GM18517 (cell line): Measurements from ENCODE around the gene WHAMM.

Source experiments
- ATAC-seq: cut with Tn5 transposase; IDR thresholded peaks from one replicate; pipeline ENCODE4 v1.9.1; 2021; ENCODE audit warnings: mild to moderate bottlenecking, moderate library complexity; ENCODE audit not compliant: unreplicated experiment

WHAMM gene

DNA sequence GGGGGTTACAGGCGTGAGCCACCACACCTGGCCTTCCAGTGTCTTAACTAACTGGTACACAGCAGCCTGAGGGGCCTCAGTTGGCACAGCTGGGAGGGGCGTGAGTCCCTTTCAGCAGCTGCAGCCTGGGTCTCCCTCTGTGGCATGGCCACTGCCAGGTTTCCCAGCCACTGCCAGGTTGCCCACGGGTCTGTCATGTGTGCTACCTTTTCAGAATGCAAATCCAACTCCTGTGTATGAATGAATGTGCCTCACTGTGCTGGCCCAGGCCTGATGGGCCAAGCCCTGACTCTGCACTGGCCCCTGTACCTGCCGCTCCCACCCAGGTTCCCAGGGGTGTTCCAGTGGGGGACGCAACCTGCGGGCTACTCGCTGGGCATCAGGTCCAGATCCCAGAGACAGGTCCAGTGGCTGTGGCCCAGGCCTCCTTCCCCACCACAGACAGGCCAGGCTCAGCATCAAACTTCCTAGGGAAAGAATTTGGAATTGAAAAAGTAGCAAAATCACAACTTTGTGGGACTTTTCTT is 26.0 kb downstream of the WHAMM start:
- no peak for ATAC-seq

DNA sequence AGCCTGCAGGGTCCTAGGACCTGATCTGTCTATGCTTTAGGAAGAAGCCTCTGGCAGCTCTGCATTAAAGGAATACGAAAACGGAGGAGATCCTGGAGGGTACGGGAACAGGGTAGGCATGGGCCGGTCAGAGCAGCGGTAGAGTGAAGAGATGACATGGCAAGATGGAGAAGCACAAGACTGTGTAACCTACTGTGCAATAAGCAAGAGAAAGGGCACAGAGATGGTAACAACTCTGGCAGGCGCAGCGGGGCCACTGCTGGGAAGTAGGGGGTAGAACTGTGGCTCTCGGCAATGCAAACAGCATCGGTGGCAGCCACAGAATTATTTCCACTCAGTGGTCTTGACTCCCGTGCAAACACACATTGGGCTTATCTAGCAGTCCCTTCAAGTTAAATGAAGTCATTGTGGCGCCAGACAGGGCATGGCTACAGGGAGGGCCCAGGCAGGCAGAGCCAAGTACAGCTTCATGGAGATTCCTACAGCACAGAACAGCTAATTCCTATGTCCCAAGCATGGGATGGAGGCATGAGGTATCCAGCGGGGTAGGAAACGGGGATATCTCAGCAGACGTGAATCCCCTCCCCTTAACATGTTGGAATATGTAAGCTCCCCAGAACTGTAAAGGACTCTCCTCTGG is 28.8 kb downstream of the WHAMM start:
- no peak for ATAC-seq

- ATAC-seq = no peak
Measured at GRCh38 chr15:82839136-82839535, 29.7 kb downstream of the WHAMM start.

DNA sequence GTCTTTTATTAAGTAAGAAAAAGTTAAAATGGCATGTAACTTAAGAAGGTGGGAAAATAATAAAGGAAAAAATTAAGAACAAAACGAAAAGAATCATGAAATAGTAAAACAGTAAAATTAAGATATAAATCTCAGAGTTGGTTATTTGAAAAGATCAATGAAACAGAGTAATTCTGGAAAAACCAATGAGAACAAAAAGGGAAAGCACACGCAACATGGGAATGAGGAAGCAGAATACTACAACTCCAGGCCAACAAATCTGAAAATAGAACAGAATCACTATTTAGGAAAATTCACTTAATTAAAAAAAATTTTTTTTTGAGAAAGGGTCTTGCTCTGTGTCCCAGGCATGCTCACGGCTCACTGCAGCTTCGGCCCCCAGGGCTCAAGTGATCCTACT is 30.7 kb downstream of the WHAMM start:
- ATAC-seq = no peak

GRCh38 chr15:82843566-82843965 is 34.1 kb downstream of the WHAMM start:
- no peak for ATAC-seq

- no peak for ATAC-seq
Measured at GRCh38 chr15:82845686-82846085, 36.3 kb downstream of the WHAMM start.

GRCh38 chr15:82846621-82847020 is 37.2 kb downstream of the WHAMM start:
- ATAC-seq = no peak

- ATAC-seq = no peak
Measured at GRCh38 chr15:82847703-82848102, 38.3 kb downstream of the WHAMM start.

- ATAC-seq = no peak
Measured at GRCh38 chr15:82848241-82848993, 39.0 kb downstream of the WHAMM start.

- ATAC-seq = no peak
Measured at GRCh38 chr15:82849556-82850512, 40.4 kb downstream of the WHAMM start.

DNA sequence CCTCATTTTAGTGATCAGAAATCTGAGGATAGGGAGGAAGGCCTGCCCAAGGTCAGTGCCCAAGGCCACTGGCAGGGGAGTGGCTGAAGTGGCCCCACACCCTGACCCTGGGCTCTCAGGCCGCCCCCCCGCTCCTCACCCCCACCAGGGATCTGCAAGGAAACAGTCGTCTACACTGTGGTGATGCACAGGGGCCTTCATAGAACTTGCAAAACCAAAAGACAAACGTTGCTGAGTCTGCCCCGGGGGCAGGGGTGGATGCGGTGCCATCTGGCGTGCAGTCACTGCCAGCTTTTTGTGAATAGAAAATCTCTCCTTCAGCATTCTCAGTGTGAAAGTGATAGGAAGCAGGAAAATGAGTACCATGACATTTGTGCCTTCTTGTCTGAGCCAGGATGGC is 41.3 kb downstream of the WHAMM start:
- ATAC-seq = no peak

- no peak for ATAC-seq
Measured at GRCh38 chr15:82851306-82851850, 42.0 kb downstream of the WHAMM start.

DNA sequence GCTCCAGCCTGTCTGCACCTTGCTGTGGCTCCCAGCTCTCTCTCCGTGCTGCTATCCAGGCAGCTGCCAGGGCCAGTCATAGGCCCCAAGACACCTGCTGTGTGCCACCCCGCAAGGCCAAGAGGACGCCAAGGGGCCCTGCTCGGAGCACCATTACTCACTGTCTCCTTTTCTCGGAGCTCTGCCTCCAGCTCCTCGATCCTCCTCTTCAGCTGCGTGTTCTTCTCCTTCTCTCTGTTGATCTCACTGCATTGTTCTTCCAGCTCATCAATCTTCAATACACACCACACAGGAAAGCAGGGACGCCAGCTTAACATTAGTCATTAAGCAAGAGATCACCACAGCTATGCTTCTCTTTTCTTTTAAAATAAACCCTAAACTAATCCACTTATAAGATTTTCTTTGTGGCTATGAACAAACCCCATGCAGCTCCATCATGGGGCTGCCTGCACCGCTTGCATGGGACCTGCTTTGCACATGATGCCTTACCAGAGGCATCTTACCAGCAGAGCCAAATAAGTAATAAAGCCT is 42.6 kb downstream of the WHAMM start:
- ATAC-seq = no peak

- no peak for ATAC-seq
Measured at GRCh38 chr15:82852941-82853561, 43.6 kb downstream of the WHAMM start.

- no peak for ATAC-seq
Measured at GRCh38 chr15:82854554-82854953, 45.1 kb downstream of the WHAMM start.

- ATAC-seq = no peak
Measured at GRCh38 chr15:82855286-82856100, 46.1 kb downstream of the WHAMM start.

DNA sequence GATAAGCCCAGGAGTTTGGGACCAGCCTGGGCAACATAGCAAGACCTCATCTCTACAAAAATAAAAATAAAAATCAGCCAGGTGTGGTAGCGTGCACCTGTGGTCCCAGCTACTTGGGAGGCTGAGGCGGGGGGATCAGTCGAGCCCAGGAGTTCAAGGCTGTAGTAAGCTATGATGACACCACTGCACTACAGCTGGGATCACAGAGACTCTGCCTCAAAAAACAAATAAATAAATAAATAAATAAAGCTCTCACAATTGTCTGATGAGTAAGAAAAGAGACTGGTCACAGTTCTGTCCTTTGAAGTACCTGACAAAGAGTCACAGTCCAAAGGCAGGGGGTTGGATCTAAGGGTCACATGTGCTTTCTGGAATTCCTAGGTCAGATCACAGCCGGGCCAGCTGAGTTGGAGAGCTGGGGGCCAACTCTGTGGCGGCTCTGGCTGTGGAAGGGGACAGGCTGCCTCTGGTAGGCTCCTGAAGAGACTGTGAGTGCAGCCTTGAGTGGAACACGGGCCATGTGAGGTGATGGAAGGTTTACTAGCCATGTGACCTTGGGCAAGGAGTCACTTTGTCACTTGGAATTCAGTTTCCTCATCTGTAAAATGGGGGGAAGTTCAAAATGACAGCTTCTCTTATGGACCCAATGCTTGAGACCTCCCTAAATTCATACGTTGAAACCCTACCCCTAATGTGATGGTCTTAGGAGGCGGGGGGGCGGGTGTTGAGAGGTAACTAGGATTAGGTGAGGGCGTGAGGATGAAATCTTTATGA is 47.2 kb downstream of the WHAMM start:
- ATAC-seq = no peak

GRCh38 chr15:82858932-82859331 is 49.5 kb downstream of the WHAMM start:
- no peak for ATAC-seq

- no peak for ATAC-seq
Measured at GRCh38 chr15:82862886-82863285, 53.5 kb downstream of the WHAMM start.
